ENCODE data around the gene CREB3L2.

The CREB3L2 gene

DNA sequence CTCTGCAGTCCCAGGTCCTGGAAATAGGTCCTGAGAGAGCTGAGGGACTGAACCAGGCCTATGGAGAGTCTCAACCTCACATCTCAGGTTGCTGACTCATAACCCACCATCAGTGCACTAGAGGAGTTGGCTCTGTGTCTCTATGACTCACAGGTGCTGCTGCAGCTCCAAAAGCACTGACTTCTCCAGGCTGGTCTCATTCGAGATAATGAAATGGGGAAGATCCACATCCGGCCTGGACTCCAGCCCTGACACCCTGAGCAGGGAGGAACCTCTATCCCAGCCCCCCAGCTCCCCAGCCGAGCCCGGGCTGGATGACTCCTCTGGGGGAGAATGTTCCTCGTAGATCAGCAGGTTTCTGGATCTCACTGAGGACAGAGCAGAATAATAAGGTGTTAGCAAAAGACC is 119.6 kb downstream of the CREB3L2 start:
- H3K4me3 Mint-ChIP-seq, result no peak overlapping the region
- H3K27me3 Mint-ChIP-seq, result no peaks in the 10 kb centered on the region
- H3K36me3 Mint-ChIP-seq, result peaks cover 63 to 77% of the 10 kb centered on the region in 2 donors
- H3K4me1 Mint-ChIP-seq, result peaks cover 11 to 17% of the 10 kb centered on the region in 2 donors
- H3K27ac Mint-ChIP-seq, result peak overlapping the region; percentile 42
- H3K9me3 Mint-ChIP-seq, result no peaks in the 10 kb centered on the region
- no peak for DNase-seq
- peak; percentile 79 to 86 for ATAC-seq (replicated peaks)

DNA sequence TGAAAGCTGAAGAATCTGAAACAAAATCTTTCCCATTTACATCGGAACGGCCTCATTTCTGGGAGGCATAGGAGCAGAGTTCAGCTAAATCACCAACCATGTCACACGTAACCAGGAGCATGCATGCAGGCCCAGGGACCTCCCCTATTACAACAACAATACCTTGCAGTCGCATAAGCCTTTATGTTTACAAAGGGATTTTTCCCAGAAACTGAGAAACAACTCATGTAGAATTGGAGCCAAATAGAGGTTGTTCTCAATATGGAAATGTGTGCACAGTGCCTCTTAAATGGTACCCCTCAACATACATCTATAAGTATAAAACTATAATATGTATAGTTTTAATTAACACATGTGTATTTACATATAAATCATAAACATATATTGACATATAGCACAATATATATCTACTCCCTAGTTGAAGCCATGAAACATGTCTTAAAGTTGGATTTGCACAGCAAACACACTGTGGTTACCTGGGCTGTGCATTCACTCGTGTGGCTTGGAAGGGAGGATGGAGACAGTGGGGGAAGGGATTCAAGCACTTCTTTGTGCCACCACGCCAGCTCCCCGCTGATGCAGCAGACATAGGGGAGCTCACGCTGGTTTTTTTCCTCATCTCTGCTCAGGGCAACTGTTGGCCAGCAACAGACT is 120.2 kb downstream of the CREB3L2 start:
- Mint-ChIP-seq H3K27me3 (no peaks in the 10 kb centered on the region), H3K4me3 (no peak overlapping the region), H3K27ac (peak overlapping the region; percentile 20), H3K9me3 (no peaks in the 10 kb centered on the region), H3K36me3 (peaks cover 65 to 81% of the 10 kb centered on the region in 2 donors), H3K4me1 (peaks cover 11 to 21% of the 10 kb centered on the region in 2 donors)
- peak in 1 of 2 donors; percentile 24 for ATAC-seq (replicated peaks)
- DNase-seq, result no peak

DNA sequence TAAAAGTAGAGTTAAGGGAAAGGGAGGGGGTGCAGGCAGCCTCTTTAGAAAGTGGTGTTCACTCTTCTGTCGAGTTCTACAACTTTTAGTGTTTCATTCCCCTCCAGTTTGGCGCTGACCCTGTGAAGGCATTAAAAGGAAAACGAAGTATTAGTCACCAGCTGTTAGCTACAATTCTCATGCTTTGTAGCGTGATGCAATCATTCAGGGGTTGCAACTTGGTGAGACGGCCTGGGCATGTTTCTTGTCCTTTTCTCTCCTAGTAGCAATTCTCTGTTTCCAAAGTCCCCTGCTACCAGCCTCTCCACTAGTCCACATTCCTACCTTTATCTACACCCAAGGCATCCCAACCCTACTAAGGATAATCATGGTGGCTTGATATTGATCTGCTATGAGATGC is 121.5 kb downstream of the CREB3L2 start:
- Mint-ChIP-seq H3K27me3 (no peaks in the 10 kb centered on the region), H3K27ac (no peak overlapping the region), H3K9me3 (no peaks in the 10 kb centered on the region), H3K4me1 (peaks cover 9 to 25% of the 10 kb centered on the region in 2 donors), H3K4me3 (no peak overlapping the region), H3K36me3 (peaks cover 64 to 80% of the 10 kb centered on the region in 2 donors)
- DNase-seq, result no peak
- no peak for ATAC-seq (replicated peaks)

GRCh38 chr7:137879357-137880158 is 122.3 kb downstream of the CREB3L2 start:
- no peak overlapping the region for H3K4me3 Mint-ChIP-seq
- H3K27ac Mint-ChIP-seq, result peak overlapping the region; percentile 7
- no peaks in the 10 kb centered on the region for H3K9me3 Mint-ChIP-seq
- no peaks in the 10 kb centered on the region for H3K27me3 Mint-ChIP-seq
- no peak for DNase-seq
- H3K4me1 Mint-ChIP-seq, result peaks cover 12 to 32% of the 10 kb centered on the region in 2 donors
- ATAC-seq (replicated peaks), result peak; percentile 46 to 58
- H3K36me3 Mint-ChIP-seq, result peaks cover 60 to 77% of the 10 kb centered on the region in 2 donors

DNA sequence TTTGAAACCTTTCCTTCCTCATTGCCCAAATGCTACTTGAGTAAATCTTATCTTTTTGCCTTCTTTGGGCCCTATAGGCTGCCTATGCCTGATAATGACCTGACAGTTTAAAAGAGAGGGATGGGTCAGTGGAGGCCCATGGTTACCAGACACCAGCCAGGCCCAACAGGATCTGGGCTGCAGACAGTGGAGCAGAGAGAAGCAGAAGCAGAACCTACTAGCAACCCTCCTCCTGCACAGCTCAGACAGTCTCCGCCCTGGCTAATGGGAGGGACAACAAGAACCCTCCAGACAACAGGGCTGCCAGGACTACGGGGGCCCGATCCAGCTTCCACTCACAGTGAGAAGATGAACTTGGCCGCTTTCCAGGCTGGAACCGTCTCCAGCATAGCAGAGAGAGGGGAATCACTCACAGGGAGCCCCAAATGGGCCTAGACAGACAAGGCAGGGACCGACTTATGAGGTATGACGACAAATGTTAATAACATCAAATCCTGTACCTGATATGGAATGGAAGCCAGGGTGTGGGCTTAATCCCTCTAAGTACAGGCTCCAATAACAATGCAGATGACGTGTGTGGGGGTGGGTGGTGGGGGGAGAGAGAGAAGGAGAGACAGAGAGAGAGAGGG is 123.4 kb downstream of the CREB3L2 start:
- Mint-ChIP-seq H3K4me3 (no peak overlapping the region), H3K36me3 (peaks cover 55 to 76% of the 10 kb centered on the region in 2 donors), H3K9me3 (no peaks in the 10 kb centered on the region), H3K27me3 (no peaks in the 10 kb centered on the region), H3K4me1 (peaks cover 20 to 43% of the 10 kb centered on the region in 2 donors), H3K27ac (no peak overlapping the region)
- ATAC-seq (replicated peaks) (no peak), DNase-seq (no peak)

DNA sequence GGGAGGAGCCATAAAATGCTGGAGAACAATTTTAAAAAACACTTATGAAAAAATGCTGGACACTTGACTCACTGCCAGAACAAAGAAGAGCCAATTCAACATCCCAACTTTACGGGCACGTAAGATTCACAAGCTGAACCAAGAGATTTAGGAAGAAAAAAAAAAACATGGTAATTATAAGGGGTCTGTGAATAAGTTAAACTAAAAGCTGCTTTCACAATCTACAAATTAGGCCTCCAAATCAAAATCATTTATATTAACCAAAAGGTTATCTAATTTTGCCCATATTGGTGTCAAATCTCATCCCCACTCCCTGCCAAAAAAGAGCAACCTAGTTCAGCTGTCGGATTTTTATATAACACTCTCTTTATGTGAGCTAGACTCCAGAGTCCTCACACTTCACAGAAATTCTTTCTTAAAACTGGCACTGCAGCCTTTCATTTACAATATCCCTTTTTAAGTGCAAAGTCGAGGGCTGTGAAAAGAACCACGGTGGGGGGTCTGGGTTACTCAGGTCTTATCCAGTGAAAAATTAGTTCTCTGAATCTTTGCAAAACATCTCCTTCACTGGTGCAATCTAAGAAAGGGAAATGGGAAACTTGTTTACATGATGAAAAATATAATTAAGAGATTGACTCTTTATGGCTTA is 124.7 kb downstream of the CREB3L2 start:
- H3K27me3 Mint-ChIP-seq, result no peaks in the 10 kb centered on the region
- ATAC-seq (replicated peaks), result no peak
- no peak for DNase-seq
- no peak overlapping the region for H3K4me3 Mint-ChIP-seq
- peaks cover 20 to 47% of the 10 kb centered on the region in 2 donors for H3K4me1 Mint-ChIP-seq
- no peak overlapping the region for H3K27ac Mint-ChIP-seq
- H3K9me3 Mint-ChIP-seq, result no peaks in the 10 kb centered on the region
- H3K36me3 Mint-ChIP-seq, result peaks cover 46 to 74% of the 10 kb centered on the region in 2 donors

DNA sequence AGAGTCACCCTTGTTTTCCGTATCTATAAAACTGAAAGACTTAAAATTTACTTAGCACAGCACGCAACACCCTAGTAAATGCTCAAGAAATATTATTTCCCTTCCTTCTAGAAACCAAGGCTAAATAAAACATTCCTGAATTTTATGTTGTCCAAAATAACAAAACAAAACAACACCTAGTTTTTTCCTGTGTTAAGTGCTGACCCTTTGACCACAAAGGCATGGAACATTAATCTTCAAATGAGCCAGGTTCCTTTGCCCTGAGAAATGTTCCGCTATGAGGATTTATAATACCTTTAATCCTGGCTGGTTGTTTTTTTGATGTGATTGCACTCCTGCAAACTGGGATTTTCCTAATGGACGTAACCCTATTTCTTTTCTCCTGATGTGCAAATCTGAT is 126.1 kb downstream of the CREB3L2 start:
- H3K27ac Mint-ChIP-seq, result no peak overlapping the region
- ATAC-seq (replicated peaks), result no peak
- peaks cover 19 to 47% of the 10 kb centered on the region in 2 donors for H3K4me1 Mint-ChIP-seq
- no peak for DNase-seq
- peaks cover 0 to 3% of the 10 kb centered on the region in 2 donors for H3K9me3 Mint-ChIP-seq
- no peak overlapping the region for H3K4me3 Mint-ChIP-seq
- H3K36me3 Mint-ChIP-seq, result peaks cover 46 to 71% of the 10 kb centered on the region in 2 donors
- no peaks in the 10 kb centered on the region for H3K27me3 Mint-ChIP-seq

- DNase-seq, result no peak
- ATAC-seq (replicated peaks), result peak; percentile 76 to 77
- H3K9me3 Mint-ChIP-seq, result peaks cover 0 to 3% of the 10 kb centered on the region in 2 donors
- peaks cover 14 to 40% of the 10 kb centered on the region in 2 donors for H3K4me1 Mint-ChIP-seq
- peak overlapping the region; percentile 33 to 39 for H3K4me3 Mint-ChIP-seq
- peaks cover 37 to 62% of the 10 kb centered on the region in 2 donors for H3K36me3 Mint-ChIP-seq
- peak overlapping the region; percentile 70 for H3K27ac Mint-ChIP-seq
- no peaks in the 10 kb centered on the region for H3K27me3 Mint-ChIP-seq
Measured at GRCh38 chr7:137873979-137874777, 127.7 kb downstream of the CREB3L2 start.

DNA sequence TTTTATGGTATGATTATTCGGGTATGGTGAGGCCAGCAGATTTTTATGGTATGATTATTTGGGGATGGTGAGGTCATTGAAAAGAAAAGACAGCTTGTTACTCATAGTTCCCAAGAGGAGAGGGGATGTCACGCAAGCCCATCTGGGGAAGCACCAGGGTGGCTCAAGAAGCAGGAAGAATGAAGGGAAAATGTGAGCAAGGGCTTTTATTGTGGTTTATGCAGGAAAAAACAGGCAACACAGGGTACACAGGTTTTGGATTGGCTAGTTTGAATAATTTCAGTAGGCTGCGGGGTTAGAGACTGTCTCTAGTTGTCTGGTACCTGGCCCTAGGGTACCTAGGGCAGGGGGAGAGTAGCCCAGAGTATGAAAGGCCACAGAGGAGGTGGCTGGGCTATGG is 128.4 kb downstream of the CREB3L2 start:
- H3K4me3 Mint-ChIP-seq, result peak overlapping the region; percentile 33 to 39
- ATAC-seq (replicated peaks) (peak; percentile 82 to 84), DNase-seq (peak; percentile 56)
- H3K9me3 Mint-ChIP-seq, result peaks cover 0 to 3% of the 10 kb centered on the region in 2 donors
- peak overlapping the region; percentile 70 for H3K27ac Mint-ChIP-seq
- no peaks in the 10 kb centered on the region for H3K27me3 Mint-ChIP-seq
- H3K36me3 Mint-ChIP-seq, result peaks cover 34 to 60% of the 10 kb centered on the region in 2 donors
- H3K4me1 Mint-ChIP-seq, result peaks cover 14 to 36% of the 10 kb centered on the region in 2 donors

DNA sequence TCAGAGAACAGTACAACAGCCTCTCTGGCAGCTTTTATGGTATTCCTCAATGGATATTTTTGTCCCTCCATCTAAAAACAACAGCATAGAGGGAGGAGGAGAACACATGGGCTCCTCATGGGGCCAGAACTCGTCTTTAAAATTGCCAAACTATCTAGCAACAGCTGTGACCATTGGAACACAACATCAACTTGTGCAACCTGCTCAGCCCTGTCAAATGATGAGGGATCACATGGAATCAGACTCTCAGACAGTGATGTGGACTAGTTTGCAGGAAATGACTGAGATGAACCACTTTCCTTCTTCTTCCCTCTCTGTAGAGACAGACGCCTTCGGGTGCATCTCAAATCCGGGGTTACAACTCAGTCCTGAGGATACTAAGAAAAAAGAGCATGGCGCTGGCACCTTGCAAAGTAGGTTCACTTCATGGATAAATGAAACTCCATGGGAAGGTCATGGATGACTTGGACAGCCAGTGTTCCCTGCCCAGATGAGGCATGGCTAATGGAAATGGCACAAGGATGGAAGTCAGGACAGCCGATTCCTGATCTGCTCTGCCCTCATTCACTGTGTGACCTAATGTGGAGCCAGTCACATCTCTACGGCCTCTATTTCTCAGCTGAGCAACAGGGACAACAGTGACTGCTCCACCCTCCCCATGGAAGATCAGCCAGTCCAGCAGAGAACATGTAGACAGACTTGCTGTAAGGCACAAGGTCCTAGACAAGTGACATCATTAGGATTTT is 130.5 kb downstream of the CREB3L2 start:
- ATAC-seq (replicated peaks), result no peak
- H3K9me3 Mint-ChIP-seq, result peaks cover 4% of the 10 kb centered on the region in 2 donors
- peaks cover 39 to 63% of the 10 kb centered on the region in 2 donors for H3K36me3 Mint-ChIP-seq
- no peak for DNase-seq
- peaks cover 14 to 23% of the 10 kb centered on the region in 2 donors for H3K4me1 Mint-ChIP-seq
- H3K27me3 Mint-ChIP-seq, result no peaks in the 10 kb centered on the region
- peak overlapping the region; percentile 42 for H3K27ac Mint-ChIP-seq
- no peak overlapping the region for H3K4me3 Mint-ChIP-seq

GRCh38 chr7:137870684-137871083 is 131.2 kb downstream of the CREB3L2 start:
- no peak for DNase-seq
- no peaks in the 10 kb centered on the region for H3K27me3 Mint-ChIP-seq
- H3K4me1 Mint-ChIP-seq, result peaks cover 14 to 23% of the 10 kb centered on the region in 2 donors
- no peak overlapping the region for H3K4me3 Mint-ChIP-seq
- no peak for ATAC-seq (replicated peaks)
- peaks cover 43 to 64% of the 10 kb centered on the region in 2 donors for H3K36me3 Mint-ChIP-seq
- H3K27ac Mint-ChIP-seq, result no peak overlapping the region
- peaks cover 6 to 8% of the 10 kb centered on the region in 2 donors for H3K9me3 Mint-ChIP-seq

DNA sequence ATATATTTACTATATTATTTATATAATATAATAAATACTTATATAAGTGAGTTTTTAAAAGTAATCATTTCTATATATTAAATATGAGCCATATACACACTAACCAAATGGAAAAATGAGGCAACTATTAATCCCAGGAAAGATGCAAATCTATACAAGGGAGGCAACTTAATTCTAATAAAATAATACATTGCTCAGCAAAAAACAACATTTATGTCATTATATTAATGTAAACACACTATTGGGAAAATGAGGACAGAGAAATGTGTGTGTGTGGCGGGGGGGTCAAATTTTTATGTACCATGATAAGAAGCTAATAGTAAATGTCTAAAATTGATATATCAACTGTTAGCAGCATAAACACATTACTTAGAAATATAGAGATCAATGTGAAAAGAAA is 131.8 kb downstream of the CREB3L2 start:
- DNase-seq (no peak), ATAC-seq (replicated peaks) (no peak)
- H3K36me3 Mint-ChIP-seq, result peaks cover 46 to 67% of the 10 kb centered on the region in 2 donors
- peaks cover 10 to 13% of the 10 kb centered on the region in 2 donors for H3K9me3 Mint-ChIP-seq
- no peak overlapping the region for H3K4me3 Mint-ChIP-seq
- peaks cover 12 to 18% of the 10 kb centered on the region in 2 donors for H3K4me1 Mint-ChIP-seq
- no peaks in the 10 kb centered on the region for H3K27me3 Mint-ChIP-seq
- no peak overlapping the region for H3K27ac Mint-ChIP-seq

GRCh38 chr7:137869260-137869659 is 132.6 kb downstream of the CREB3L2 start:
- ATAC-seq (replicated peaks), result no peak
- peaks cover 45 to 65% of the 10 kb centered on the region in 2 donors for H3K36me3 Mint-ChIP-seq

More at GRCh38 chr7:137869260-137869659, 132.6 kb downstream of the CREB3L2 start:
- Mint-ChIP-seq H3K27ac (no peak overlapping the region), H3K9me3 (peaks cover 10 to 16% of the 10 kb centered on the region in 2 donors), H3K4me3 (no peak overlapping the region), H3K27me3 (no peaks in the 10 kb centered on the region), H3K4me1 (peaks cover 7 to 12% of the 10 kb centered on the region in 2 donors)
- DNase-seq, result no peak

Measured in stimulated activated naive B cell treated with anti-CD40 and anti-IgM and Interleukin-4, amounts not matched to agents 10 μg/mL and 1 μg/mL and 100 μg/mL, for 72 hours (primary cell).